Measurements from ENCODE around the gene TSPEAR.

TSPEAR gene

GRCh38 chr21:44527983-44528633 is 183.3 kb downstream of the TSPEAR start:
- no peak for DNase-seq (ENCODE audit: low spot score)

- no peak for DNase-seq (ENCODE audit: low spot score)
Measured at GRCh38 chr21:44527156-44527982, 184.0 kb downstream of the TSPEAR start.

GRCh38 chr21:44526096-44526997 is 185.0 kb downstream of the TSPEAR start:
- no peak for DNase-seq (ENCODE audit: low spot score)

- no peak for DNase-seq (ENCODE audit: low spot score)
Measured at GRCh38 chr21:44525391-44526095, 185.8 kb downstream of the TSPEAR start.

GRCh38 chr21:44524414-44525371 is 186.7 kb downstream of the TSPEAR start:
- no peak for DNase-seq (ENCODE audit: low spot score)

GRCh38 chr21:44523567-44524413 is 187.6 kb downstream of the TSPEAR start:
- DNase-seq (ENCODE audit: low spot score), result no peak

- DNase-seq (ENCODE audit: low spot score), result no peak
Measured at GRCh38 chr21:44522753-44523204, 188.6 kb downstream of the TSPEAR start.

GRCh38 chr21:44521928-44522752 is 189.2 kb downstream of the TSPEAR start:
- DNase-seq (ENCODE audit: low spot score), result no peak

GRCh38 chr21:44521301-44521927 is 190.0 kb downstream of the TSPEAR start:
- DNase-seq (ENCODE audit: low spot score), result no peak

- no peak for DNase-seq (ENCODE audit: low spot score)
Measured at GRCh38 chr21:44520326-44521300, 190.8 kb downstream of the TSPEAR start.

GRCh38 chr21:44519346-44520325 is 191.7 kb downstream of the TSPEAR start:
- DNase-seq (ENCODE audit: low spot score), result no peak

- no peak for DNase-seq (ENCODE audit: low spot score)
Measured at GRCh38 chr21:44518686-44519085, 192.7 kb downstream of the TSPEAR start.

- DNase-seq (ENCODE audit: low spot score), result no peak
Measured at GRCh38 chr21:44517175-44517899, 194.0 kb downstream of the TSPEAR start.

GRCh38 chr21:44516828-44517174 is 194.6 kb downstream of the TSPEAR start:
- DNase-seq (ENCODE audit: low spot score), result no peak

GRCh38 chr21:44516342-44516741 is 195.0 kb downstream of the TSPEAR start:
- DNase-seq (ENCODE audit: low spot score), result no peak

All from Ammon's horn (tissue), 1 donor.